HG03575 (cell line): ENCODE results near the gene MAN2B2.
"Not testable (repeated sequence)": the region's sequence is repeated elsewhere in the genome, so short reads cannot be mapped to it uniquely, and the experiment has no call there.

Experiments
- ATAC-seq: cut with Tn5 transposase; IDR thresholded peaks from one replicate; pipeline ENCODE4 v1.9.1; 2021; ENCODE audit not compliant: unreplicated experiment, insufficient number of reproducible peaks, low FRiP score; ENCODE audit errors: extremely low read depth

Gene MAN2B2

GRCh38 chr4:6655924-6656323, 80.9 kb downstream of the MAN2B2 start:
- ATAC-seq, result no peak

- no peak for ATAC-seq
Measured at GRCh38 chr4:6657242-6658208, 82.5 kb downstream of the MAN2B2 start.

GRCh38 chr4:6658209-6658595, 83.2 kb downstream of the MAN2B2 start:
- ATAC-seq, result no peak

GRCh38 chr4:6658597-6659075, 83.6 kb downstream of the MAN2B2 start:
- no peak for ATAC-seq

DNA sequence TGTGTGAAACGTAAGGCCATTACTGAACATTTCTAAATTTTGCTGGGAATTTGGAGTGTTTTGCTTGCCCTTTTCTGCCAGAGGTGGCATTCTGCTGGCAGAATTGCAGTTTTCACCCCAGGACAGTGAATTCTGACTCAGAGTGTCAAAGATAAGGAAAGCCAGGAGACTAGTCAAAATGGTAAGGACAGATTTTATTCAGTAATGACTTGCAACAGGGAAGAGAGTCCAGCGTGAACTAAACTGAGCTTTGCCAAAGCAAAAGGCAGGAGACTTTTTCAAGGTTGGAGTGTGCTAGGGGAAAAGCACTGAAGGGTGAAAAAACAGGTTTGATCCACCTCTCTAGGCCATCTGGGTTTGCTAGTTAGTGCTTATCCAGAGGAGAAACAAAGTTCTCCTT, 84.9 kb downstream of the MAN2B2 start:
- ATAC-seq, result no peak

DNA sequence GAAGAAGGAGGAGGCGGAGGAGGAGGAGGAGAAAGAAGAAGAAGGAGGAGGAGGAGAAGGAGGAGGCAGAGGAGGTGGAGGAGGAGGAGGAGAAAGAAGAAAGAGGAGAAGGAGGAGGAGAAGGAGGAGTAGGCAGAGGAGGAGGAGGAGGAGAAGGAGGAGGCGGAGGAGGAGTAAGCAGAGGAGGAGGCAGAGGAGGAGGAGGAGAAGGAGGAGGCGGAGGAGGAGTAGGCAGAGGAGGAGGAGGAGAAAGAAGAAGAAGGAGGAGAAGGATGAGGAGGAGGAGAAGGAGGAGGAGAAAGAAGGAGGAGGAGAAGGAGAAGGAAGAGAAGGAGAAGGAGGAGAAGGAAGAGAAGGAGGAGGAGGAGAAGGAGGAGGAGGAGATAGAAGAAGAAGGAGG, 85.4 kb downstream of the MAN2B2 start:
- no peak for ATAC-seq

- no peak for ATAC-seq
Measured at GRCh38 chr4:6662591-6662990, 87.6 kb downstream of the MAN2B2 start.

- ATAC-seq, result no peak
Measured at GRCh38 chr4:6663596-6664393, 88.8 kb downstream of the MAN2B2 start.

GRCh38 chr4:6665320-6665654, 90.3 kb downstream of the MAN2B2 start:
- no peak for ATAC-seq

GRCh38 chr4:6668391-6668790, 93.4 kb downstream of the MAN2B2 start:
- ATAC-seq, result no peak

DNA sequence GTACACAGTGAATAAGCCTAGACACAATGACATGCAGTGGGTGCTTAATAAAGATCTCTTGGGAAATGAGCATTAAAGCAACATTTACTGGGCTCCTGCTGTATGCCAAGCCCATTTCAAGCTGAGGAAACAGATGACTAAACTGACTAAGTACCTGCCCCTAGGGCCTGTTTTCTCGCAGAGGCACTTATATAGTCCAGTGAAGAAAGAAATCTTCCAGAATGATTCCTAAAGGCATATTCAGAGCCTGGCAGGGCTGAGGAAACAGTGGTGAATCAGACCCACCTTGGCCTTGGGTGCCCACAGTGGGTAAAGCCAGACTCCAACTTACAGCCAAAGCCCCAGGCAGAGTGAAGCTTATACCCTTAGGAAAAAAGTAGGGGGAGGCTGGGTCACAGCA, 96.7 kb downstream of the MAN2B2 start:
- ATAC-seq, result no peak

DNA sequence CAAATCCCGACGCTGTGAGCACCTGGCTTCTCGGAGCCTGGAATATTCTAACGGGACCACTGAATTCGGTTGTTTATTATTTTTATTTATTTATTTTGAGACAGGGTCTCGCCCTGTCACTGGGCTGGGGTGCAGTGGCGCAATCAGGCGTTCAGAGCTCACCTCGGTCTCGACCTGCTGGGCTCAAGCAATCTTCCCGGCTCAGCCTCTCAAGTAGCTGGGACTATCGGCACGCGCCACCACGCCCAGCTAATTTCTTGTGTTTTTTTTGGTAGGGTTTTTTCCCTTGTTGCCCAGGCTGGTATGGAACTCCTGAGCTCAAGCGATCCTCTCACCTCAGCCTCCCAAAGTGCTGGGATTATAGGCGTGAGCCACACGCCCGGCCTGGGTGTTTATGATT, 97.1 kb downstream of the MAN2B2 start:
- no peak for ATAC-seq

- not testable (repeated sequence) for ATAC-seq
Measured at GRCh38 chr4:6672541-6673190, 97.7 kb downstream of the MAN2B2 start.
